ACC112 (cell line): ENCODE data around the gene P3H1.
A peak's percentile ranks its signal among the peaks of the same experiment; 100 is the strongest.

Source experiments
- H2AFZ ChIP-seq: fragments of 200-600 bp; sonication (generic); one replicate; pipeline ENCODE4 v1.6.0; 2017; ENCODE audit warnings: antibody characterized with exemption, low read length; ENCODE audit not compliant: unreplicated experiment
- H3K27ac ChIP-seq: fragments of 200-600 bp; sonication (generic); 2 replicates; pipeline ENCODE4 v1.5.1; 2014; ENCODE audit warnings: low read depth, mild to moderate bottlenecking, antibody characterized with exemption, low read length, moderate library complexity
- H3K27me3 ChIP-seq: fragments of 200-600 bp; sonication (generic); 2 replicates; pipeline ENCODE4 v1.6.1; 2014; ENCODE audit warnings: mild to moderate bottlenecking, antibody characterized with exemption, low read length, moderate library complexity, mixed read lengths; ENCODE audit not compliant: insufficient read depth
- H3K36me3 ChIP-seq: fragments of 200-600 bp; sonication (generic); 2 replicates; pipeline ENCODE4 v1.6.1; 2016; ENCODE audit warnings: mild to moderate bottlenecking, antibody characterized with exemption, low read length, moderate library complexity, mixed read lengths; ENCODE audit not compliant: insufficient read depth
- H3K4me1 ChIP-seq: fragments of 200-600 bp; sonication (generic); one replicate; pipeline ENCODE4 v1.6.1; 2016; ENCODE audit warnings: low read length, mixed read lengths; ENCODE audit not compliant: insufficient read depth, unreplicated experiment, control insufficient read depth
- H3K4me3 ChIP-seq: fragments of 200-600 bp; sonication (generic); 2 replicates; pipeline ENCODE4 v1.5.1; 2014; ENCODE audit warnings: mild to moderate bottlenecking, low read depth, low read length
- H3K79me2 ChIP-seq: fragments of 200-600 bp; sonication (generic); one replicate; pipeline ENCODE4 v1.6.0; 2016; ENCODE audit warnings: low read length; ENCODE audit not compliant: control insufficient read depth, unreplicated experiment, insufficient read depth

P3H1 gene

GRCh38 chr1:42788021-42788420 lies 21.2 kb upstream of the P3H1 start:
- Histone ChIP-seq H3K36me3 (no peaks in the 10 kb centered on the region), H2AFZ (no peak overlapping the region), H3K4me3 (no peak overlapping the region), H3K4me1 (peaks cover 6% of the 10 kb centered on the region), H3K27ac (no peak overlapping the region), H3K27me3 (no peaks in the 10 kb centered on the region), H3K79me2 (no peaks in the 10 kb centered on the region)

DNA sequence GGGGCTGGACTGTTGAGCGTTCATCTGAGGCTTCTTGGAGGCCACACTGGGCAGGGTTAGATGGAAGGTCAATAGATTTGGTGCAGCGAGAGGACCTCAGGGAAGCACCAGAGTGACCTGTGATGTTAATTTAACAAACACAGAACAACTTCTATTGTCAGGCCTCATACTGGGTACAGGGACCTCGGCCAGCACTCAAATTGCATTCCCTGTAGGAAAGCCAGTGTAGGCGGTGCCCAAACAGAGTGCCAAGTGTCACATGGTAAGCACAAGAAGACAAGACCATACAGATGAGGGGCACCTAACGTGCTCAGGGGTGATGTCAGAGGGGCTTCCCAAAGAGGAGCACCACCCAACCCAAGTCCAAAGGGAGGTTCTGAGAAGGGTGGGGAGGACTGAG lies 19.3 kb upstream of the P3H1 start:
- Histone ChIP-seq H3K79me2 (no peaks in the 10 kb centered on the region), H3K4me1 (peaks cover 6% of the 10 kb centered on the region), H3K36me3 (no peaks in the 10 kb centered on the region), H3K4me3 (no peak overlapping the region), H2AFZ (no peak overlapping the region), H3K27ac (no peak overlapping the region), H3K27me3 (no peaks in the 10 kb centered on the region)

- H2AFZ ChIP-seq, result peak within 1 kb of the TSS; percentile 81
- H3K4me3 ChIP-seq, result peak within 1 kb of the TSS; percentile 74
- no peaks in the 10 kb centered on the region for H3K79me2 ChIP-seq
These were observed 18.3 kb upstream of the P3H1 start, which contains the start of gene TMEM269 for GRCh38 chr1:42784946-42785693. TSS of gene TMEM269 (plus strand) at chr1:42784991. CDS start at chr1:42789894, 4,903 bp downstream.

DNA sequence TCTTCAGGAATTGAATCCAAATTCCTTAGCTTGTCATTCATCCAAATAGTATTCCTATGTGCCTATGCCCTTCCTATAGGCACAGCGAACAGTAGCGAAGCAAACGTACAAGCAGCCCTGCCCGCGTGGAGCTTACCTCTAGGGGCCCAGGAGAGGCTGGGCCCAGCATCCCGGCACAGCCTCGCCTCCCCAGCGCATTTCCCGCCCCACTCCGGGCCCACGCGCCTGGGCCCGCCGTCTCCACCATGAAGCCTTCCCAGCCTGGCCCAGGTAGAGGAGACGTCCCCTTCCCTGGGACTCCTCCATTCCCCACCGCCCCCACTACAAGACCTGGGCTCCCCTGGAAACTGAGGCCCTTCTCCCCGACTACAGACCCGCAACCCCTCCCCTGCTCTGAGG lies 17.7 kb upstream of the P3H1 start:
- H3K27me3 ChIP-seq, result no peaks in the 10 kb centered on the region
- no peaks in the 10 kb centered on the region for H3K36me3 ChIP-seq
- no peak overlapping the region for H3K27ac ChIP-seq
- peaks cover 6% of the 10 kb centered on the region for H3K4me1 ChIP-seq
- no peak overlapping the region for H2AFZ ChIP-seq
- no peaks in the 10 kb centered on the region for H3K79me2 ChIP-seq
- 0 out of 2 replicates have a peak overlapping the region, but pooled peaks have one; percentile 74 for H3K4me3 ChIP-seq

More at GRCh38 chr1:42784946-42785693, 18.3 kb upstream of the P3H1 start, which contains the start of gene TMEM269:
- no peaks in the 10 kb centered on the region for H3K36me3 ChIP-seq
- no peak within 1 kb of the TSS for H3K27ac ChIP-seq
- H3K4me1 ChIP-seq, result peaks cover 6% of the 10 kb centered on the region
- no peaks in the 10 kb centered on the region for H3K27me3 ChIP-seq

DNA sequence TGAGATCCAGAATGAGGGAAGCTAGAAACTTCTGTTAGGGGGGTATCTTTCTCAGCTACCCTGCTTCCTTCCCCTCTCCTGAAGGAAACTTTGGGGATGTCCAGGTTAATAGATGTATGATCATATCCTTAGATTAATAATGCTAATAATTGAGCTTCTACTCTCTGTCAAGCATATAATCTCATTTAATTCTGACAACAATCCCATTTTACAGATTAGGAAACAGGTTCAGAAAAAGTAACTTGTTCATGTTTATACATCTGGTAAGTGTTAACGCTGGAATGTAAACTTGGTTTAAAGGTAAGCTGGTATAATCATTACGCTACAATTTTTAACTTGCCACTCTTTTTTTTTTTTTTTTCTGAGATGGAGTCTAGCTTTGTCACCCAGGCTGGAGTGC lies 16.3 kb upstream of the P3H1 start:
- no peaks in the 10 kb centered on the region for H3K79me2 ChIP-seq
- no peak overlapping the region for H3K27ac ChIP-seq
- peaks cover 6% of the 10 kb centered on the region for H3K4me1 ChIP-seq
- H3K36me3 ChIP-seq, result no peaks in the 10 kb centered on the region
- H2AFZ ChIP-seq, result no peak overlapping the region
- no peaks in the 10 kb centered on the region for H3K27me3 ChIP-seq
- no peak overlapping the region for H3K4me3 ChIP-seq

GRCh38 chr1:42780176-42780575 lies 13.3 kb upstream of the P3H1 start:
- Histone ChIP-seq H3K79me2 (no peaks in the 10 kb centered on the region), H3K4me3 (no peak overlapping the region), H3K27me3 (no peaks in the 10 kb centered on the region), H2AFZ (no peak overlapping the region), H3K27ac (no peak overlapping the region), H3K4me1 (no peaks in the 10 kb centered on the region), H3K36me3 (peaks cover 3% of the 10 kb centered on the region; the same call in 1 of the 2 replicates)

DNA sequence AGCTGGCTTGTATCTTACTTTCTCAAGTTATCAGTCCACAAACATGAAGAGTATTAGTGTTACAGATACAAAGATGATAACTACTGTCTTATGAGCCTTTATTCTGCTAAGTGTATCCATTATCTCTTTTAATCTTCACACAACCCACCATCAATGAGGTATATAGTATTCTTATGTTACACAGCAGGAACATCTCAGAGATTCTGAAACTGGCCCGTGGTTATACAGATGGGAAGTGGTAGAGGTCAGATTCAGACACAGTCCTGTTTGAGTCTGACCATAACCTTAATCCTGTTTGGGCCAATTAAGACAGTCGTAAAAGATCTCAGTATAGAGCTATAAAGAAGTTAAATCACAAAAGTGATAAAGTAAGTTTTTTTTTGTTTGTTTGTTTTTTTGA lies 12.9 kb upstream of the P3H1 start:
- Histone ChIP-seq H3K36me3 (peaks cover 7% of the 10 kb centered on the region; the same call in 1 of the 2 replicates), H3K27ac (no peak overlapping the region), H3K27me3 (no peaks in the 10 kb centered on the region), H2AFZ (no peak overlapping the region), H3K4me1 (no peaks in the 10 kb centered on the region), H3K4me3 (no peak overlapping the region), H3K79me2 (no peaks in the 10 kb centered on the region)

DNA sequence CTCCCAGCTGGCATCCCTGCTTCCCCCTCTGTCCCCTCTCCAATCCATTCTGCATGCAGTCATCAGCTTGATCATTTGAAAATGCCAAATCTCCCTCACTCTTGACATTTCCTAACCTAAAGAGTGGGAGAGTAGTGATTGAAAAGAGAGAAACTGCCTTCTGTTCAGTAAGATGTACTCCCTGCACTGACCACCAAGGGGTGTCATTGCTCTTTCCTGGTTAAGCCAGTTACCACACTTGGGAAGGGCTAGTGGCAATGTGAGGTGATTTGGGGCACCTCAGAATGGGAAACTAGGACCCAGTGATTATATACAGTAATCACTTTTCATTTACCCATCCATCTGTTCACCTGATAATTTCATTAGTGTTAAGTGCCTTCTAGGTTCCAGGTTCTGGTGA lies 11.0 kb upstream of the P3H1 start:
- H3K36me3 ChIP-seq, result peaks cover 10% of the 10 kb centered on the region
- no peak overlapping the region for H2AFZ ChIP-seq

GRCh38 chr1:42776502-42776901 lies 9.7 kb upstream of the P3H1 start:
- H3K27ac ChIP-seq, result no peak overlapping the region
- H3K36me3 ChIP-seq, result peaks cover 10% of the 10 kb centered on the region
- H3K79me2 ChIP-seq, result peaks cover 6% of the 10 kb centered on the region
- H2AFZ ChIP-seq, result no peak overlapping the region
- no peaks in the 10 kb centered on the region for H3K4me1 ChIP-seq
- no peaks in the 10 kb centered on the region for H3K27me3 ChIP-seq
- no peak overlapping the region for H3K4me3 ChIP-seq

More for the DNA sequence above, 11.0 kb upstream of the P3H1 start:
- Histone ChIP-seq H3K27ac (no peak overlapping the region), H3K4me3 (no peak overlapping the region), H3K27me3 (no peaks in the 10 kb centered on the region), H3K4me1 (no peaks in the 10 kb centered on the region), H3K79me2 (no peaks in the 10 kb centered on the region)

DNA sequence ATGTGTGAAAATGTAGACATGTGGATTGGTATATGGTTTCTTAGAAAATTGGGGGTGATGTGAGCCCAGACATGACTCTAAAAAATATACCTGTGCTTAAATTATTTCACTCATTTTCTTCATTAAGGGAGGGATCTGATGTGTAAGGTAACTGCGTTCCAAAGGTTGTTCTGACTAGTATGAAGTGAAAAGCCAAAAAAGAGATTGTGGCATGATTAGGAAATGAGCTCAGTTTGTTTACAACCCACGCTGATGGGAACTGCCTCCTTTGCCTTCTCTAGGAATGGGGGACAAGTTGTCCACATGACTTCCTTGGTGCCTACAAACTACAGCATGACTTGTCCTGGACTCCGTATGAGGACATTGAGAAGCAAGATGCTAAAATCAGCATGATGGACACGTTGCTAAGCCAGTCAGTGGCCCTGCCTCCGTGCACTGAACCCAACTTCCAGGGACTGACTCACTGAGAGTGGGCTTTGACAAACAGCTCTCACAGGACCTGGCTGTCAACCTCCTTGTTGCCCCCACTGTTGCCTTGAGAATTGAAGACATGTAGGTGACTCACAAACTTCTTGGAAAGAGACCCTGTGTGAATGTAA lies 8.2 kb upstream of the P3H1 start:
- Histone ChIP-seq H3K4me3 (no peak overlapping the region), H3K4me1 (no peaks in the 10 kb centered on the region), H3K27me3 (no peaks in the 10 kb centered on the region), H3K27ac (no peak overlapping the region), H3K79me2 (peaks cover 12% of the 10 kb centered on the region), H2AFZ (no peak overlapping the region), H3K36me3 (peaks cover 10% of the 10 kb centered on the region)

DNA sequence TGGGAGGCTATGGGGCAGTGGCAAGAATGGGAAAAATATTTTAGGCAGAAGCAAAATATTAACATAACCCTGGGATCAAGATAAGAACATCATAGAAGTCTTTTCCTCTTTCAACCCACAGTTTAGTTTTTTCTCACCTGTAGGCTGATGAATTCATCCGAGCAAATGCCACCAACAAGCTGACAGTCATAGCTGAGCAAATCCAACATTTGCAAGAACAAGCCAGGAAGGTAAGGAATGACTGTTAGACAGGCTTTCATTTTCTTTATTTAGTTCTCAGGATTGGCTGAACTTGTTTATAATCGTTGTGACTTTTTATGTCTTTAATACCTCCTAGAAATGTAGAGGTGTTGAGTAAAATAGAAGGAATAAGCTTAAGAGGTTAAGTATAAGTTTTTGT lies 6.6 kb upstream of the P3H1 start:
- peaks cover under 1% of the 10 kb centered on the region for H3K4me1 ChIP-seq
- H3K36me3 ChIP-seq, result peaks cover 10% of the 10 kb centered on the region
- no peak overlapping the region for H3K4me3 ChIP-seq
- H3K79me2 ChIP-seq, result peaks cover 23% of the 10 kb centered on the region
- no peaks in the 10 kb centered on the region for H3K27me3 ChIP-seq
- H3K27ac ChIP-seq, result no peak overlapping the region
- no peak overlapping the region for H2AFZ ChIP-seq
